Measurements from ENCODE around the gene PIP4K2B. TPM values are rescaled to one million over a fixed set of nuclear protein-coding genes. Genes with fewer than 3 reads are reported as not detected.
A peak's percentile ranks its signal among the peaks of the same experiment; 100 is the strongest.

The PIP4K2B gene
- total RNA-seq, 1 experiment from 2014 or later = 28.0 TPM

- ChIA-PET CTCF (no interaction called here), POLR2A (ENCODE audit: low non-redundant PET) (no interaction called here)
- no peak for DNase-seq (ENCODE audit: low spot score)
- H3K4me1 ChIP-seq (ENCODE audit: insufficient read depth, low read length, poor library complexity, severe bottlenecking) = peaks cover 20% of the 10 kb centered on the region
- no peaks in the 10 kb centered on the region for H3K27me3 ChIP-seq (replicated peaks; ENCODE audit: insufficient read depth, low read depth, low read length, poor library complexity)
- H3K9me3 ChIP-seq (ENCODE audit: low read depth, low read length, poor library complexity, severe bottlenecking) = no peaks in the 10 kb centered on the region
- BruUV-seq (replicated peaks) = no TSS peak
- H3K4me3 ChIP-seq (ENCODE audit: low read depth, low read length, poor library complexity, severe bottlenecking) = no peak overlapping the region
- intact Hi-C loops (cut with micrococcal nuclease; ENCODE audit: unreplicated experiment) = no loop called here
- no peak for TF ChIP-seq CTCF (conservative IDR thresholded peaks at IDR 0.05; ENCODE audit: low read depth, low read length)
- no peak for TF ChIP-seq EZH2 (IDR thresholded peaks at IDR 0.05; ENCODE audit: borderline replicate concordance, low read depth, low read length, poor library complexity, severe bottlenecking)
- H3K36me3 ChIP-seq (ENCODE audit: insufficient read depth, low read length, poor library complexity, severe bottlenecking) = peaks cover 3% of the 10 kb centered on the region
- H3K27ac ChIP-seq (ENCODE audit: low read depth, low read length, poor library complexity, severe bottlenecking) = peak overlapping the region; percentile 60
Measured at GRCh38 chr17:38741921-38742410, 57.4 kb downstream of the PIP4K2B start.

- H3K27me3 ChIP-seq (replicated peaks; ENCODE audit: insufficient read depth, low read depth, low read length, poor library complexity) = no peaks in the 10 kb centered on the region
- no peak overlapping the region for H3K27ac ChIP-seq (ENCODE audit: low read depth, low read length, poor library complexity, severe bottlenecking)
- intact Hi-C loops (cut with micrococcal nuclease; ENCODE audit: unreplicated experiment) = no loop called here
- BruUV-seq (replicated peaks) = no TSS peak
- ChIA-PET CTCF (no interaction called here), POLR2A (ENCODE audit: low non-redundant PET) (no interaction called here)
- H3K36me3 ChIP-seq (ENCODE audit: insufficient read depth, low read length, poor library complexity, severe bottlenecking) = peaks cover 3% of the 10 kb centered on the region
- H3K4me3 ChIP-seq (ENCODE audit: low read depth, low read length, poor library complexity, severe bottlenecking) = no peak overlapping the region
- TF ChIP-seq EZH2 (IDR thresholded peaks at IDR 0.05; ENCODE audit: borderline replicate concordance, low read depth, low read length, poor library complexity, severe bottlenecking) (no peak), CTCF (conservative IDR thresholded peaks at IDR 0.05; ENCODE audit: low read depth, low read length) (no peak)
- DNase-seq (ENCODE audit: low spot score) = no peak
- H3K9me3 ChIP-seq (ENCODE audit: low read depth, low read length, poor library complexity, severe bottlenecking) = no peaks in the 10 kb centered on the region
- peaks cover 17% of the 10 kb centered on the region for H3K4me1 ChIP-seq (ENCODE audit: insufficient read depth, low read length, poor library complexity, severe bottlenecking)
Measured at GRCh38 chr17:38741461-38741860, 57.9 kb downstream of the PIP4K2B start.

- Histone ChIP-seq H3K27ac (ENCODE audit: low read depth, low read length, poor library complexity, severe bottlenecking) (no peak overlapping the region), H3K4me1 (ENCODE audit: insufficient read depth, low read length, poor library complexity, severe bottlenecking) (peaks cover 10% of the 10 kb centered on the region), H3K4me3 (ENCODE audit: low read depth, low read length, poor library complexity, severe bottlenecking) (no peak overlapping the region), H3K27me3 (replicated peaks; ENCODE audit: insufficient read depth, low read depth, low read length, poor library complexity) (no peaks in the 10 kb centered on the region), H3K36me3 (ENCODE audit: insufficient read depth, low read length, poor library complexity, severe bottlenecking) (peaks cover 3% of the 10 kb centered on the region), H3K9me3 (ENCODE audit: low read depth, low read length, poor library complexity, severe bottlenecking) (no peaks in the 10 kb centered on the region)
- POLR2A ChIA-PET (ENCODE audit: low non-redundant PET) = no interaction called here
- CTCF ChIA-PET = no interaction called here
- DNase-seq (ENCODE audit: low spot score) = no peak
- TF ChIP-seq CTCF (conservative IDR thresholded peaks at IDR 0.05; ENCODE audit: low read depth, low read length) = no peak
- TF ChIP-seq EZH2 (IDR thresholded peaks at IDR 0.05; ENCODE audit: borderline replicate concordance, low read depth, low read length, poor library complexity, severe bottlenecking) = no peak
- intact Hi-C loops (cut with micrococcal nuclease; ENCODE audit: unreplicated experiment) = no loop called here
- no TSS peak for BruUV-seq (replicated peaks)
Measured at GRCh38 chr17:38740806-38741205, 58.5 kb downstream of the PIP4K2B start.
